ENCODE results near the gene SLC2A13. TPM values are rescaled to one million over a fixed set of nuclear protein-coding genes. Genes with fewer than 3 reads are reported as not detected.

The SLC2A13 gene
- polyA plus RNA-seq, 3 donors = 2.2 to 2.9 (median 2.5) TPM

DNA sequence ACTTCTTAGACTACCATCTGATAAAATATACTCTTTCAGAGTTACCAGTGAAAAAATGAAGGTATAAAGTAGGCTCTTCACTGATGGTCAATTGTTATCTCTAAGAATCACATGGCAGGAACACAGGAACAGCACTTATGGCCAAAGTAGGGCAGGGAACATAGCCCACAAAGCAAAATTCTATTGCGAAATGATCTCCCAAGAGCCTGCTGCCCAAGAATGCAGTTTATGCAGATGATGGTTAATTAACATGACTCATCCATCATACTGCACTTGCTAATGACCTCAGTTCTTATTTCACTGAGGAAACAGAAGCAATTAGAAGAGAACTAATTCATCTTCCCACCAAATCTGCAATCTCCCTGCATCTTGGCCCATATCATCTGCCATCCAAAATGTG, 133.8 kb downstream of the SLC2A13 start:
- peaks cover 8% of the 10 kb centered on the region for H3K4me1 Mint-ChIP-seq
- Histone ChIP-seq H3K79me2 (ENCODE audit: insufficient read depth, low read length) (no peaks in the 10 kb centered on the region), H3K9ac (ENCODE audit: insufficient read depth, low read length, poor library complexity, severe bottlenecking) (no peak overlapping the region), H3K27me3 (ENCODE audit: control insufficient read depth in 2 of 2, insufficient read depth in 2 of 2, low read length in 2 of 2) (no peaks in the 10 kb centered on the region), H3K36me3 (replicated peaks in 1 of 2; ENCODE audit: control insufficient read depth in 1 of 2, insufficient read depth in 2 of 2, low read length in 2 of 2) (no peaks in the 10 kb centered on the region), H3K4me2 (replicated peaks; ENCODE audit: extremely low read depth, low read length, poor library complexity, severe bottlenecking) (no peak overlapping the region), H3K4me3 (replicated peaks in 1 of 3; ENCODE audit: low read depth in 2 of 3, low read length in 3 of 3) (no peak overlapping the region), H2AFZ (ENCODE audit: insufficient read depth, low read depth, low read length, poor library complexity, severe bottlenecking) (no peak overlapping the region), H3K27ac (ENCODE audit: low read depth in 1 of 2, low read length in 2 of 2) (no peak overlapping the region), H4K20me1 (ENCODE audit: insufficient read depth, low read length) (no peaks in the 10 kb centered on the region), H3K4me1 (ENCODE audit: control insufficient read depth in 1 of 2, insufficient read depth in 2 of 2, low read length in 2 of 2) (peaks cover 0 to 4% of the 10 kb centered on the region in 2 donors), H3K9me3 (replicated peaks in 1 of 2; ENCODE audit: control insufficient read depth in 1 of 2, insufficient read depth in 1 of 2, low read length in 2 of 2) (no peaks in the 10 kb centered on the region)
- DNase-seq = no peak
- no peak overlapping the region for H3K27ac Mint-ChIP-seq
- no CpG with 5 or more reads among the region's 1 CpG for WGBS (ENCODE audit: insufficient coverage)
- TF ChIP-seq, protein P1, sequence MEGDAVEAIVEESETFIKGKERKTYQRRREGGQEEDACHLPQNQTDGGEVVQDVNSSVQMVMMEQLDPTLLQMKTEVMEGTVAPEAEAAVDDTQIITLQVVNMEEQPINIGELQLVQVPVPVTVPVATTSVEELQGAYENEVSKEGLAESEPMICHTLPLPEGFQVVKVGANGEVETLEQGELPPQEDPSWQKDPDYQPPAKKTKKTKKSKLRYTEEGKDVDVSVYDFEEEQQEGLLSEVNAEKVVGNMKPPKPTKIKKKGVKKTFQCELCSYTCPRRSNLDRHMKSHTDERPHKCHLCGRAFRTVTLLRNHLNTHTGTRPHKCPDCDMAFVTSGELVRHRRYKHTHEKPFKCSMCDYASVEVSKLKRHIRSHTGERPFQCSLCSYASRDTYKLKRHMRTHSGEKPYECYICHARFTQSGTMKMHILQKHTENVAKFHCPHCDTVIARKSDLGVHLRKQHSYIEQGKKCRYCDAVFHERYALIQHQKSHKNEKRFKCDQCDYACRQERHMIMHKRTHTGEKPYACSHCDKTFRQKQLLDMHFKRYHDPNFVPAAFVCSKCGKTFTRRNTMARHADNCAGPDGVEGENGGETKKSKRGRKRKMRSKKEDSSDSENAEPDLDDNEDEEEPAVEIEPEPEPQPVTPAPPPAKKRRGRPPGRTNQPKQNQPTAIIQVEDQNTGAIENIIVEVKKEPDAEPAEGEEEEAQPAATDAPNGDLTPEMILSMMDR (IDR thresholded peaks at IDR 0.05) = no peak
- H3K27me3 Mint-ChIP-seq (ENCODE audit: low read depth in 3 of 3) = no peaks in the 10 kb centered on the region
- H3K36me3 Mint-ChIP-seq = no peaks in the 10 kb centered on the region
- no peak overlapping the region for H3K4me3 Mint-ChIP-seq
- intact Hi-C loops (cut with micrococcal nuclease) = no loop called here
- peaks cover 0 to 10% (median 4%) of the 10 kb centered on the region in 7 donors for H3K9me3 Mint-ChIP-seq

DNA sequence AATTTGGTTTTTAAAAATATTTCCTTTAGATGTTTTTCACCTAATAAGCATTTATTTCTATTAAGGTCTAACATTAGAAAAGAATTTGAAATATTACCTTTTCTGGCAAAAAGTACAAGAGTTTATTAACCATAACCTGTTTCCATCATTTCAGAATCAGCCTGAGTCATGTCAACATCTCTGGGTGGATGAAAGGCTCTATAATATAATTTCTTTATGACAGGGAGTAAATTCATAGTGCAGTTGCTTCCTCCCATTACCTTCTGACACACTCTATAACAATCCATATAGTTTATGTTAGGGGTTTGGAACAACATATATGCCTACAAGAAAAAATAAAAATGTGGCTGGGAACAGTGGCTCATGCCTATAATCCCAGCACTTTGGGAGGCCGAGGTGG, 134.5 kb downstream of the SLC2A13 start:
- H3K79me2 ChIP-seq (ENCODE audit: insufficient read depth, low read length) = no peaks in the 10 kb centered on the region
- Mint-ChIP-seq H3K9me3 (peaks cover 0 to 10% (median 4%) of the 10 kb centered on the region in 7 donors), H3K27ac (peak overlapping the region in 1 of 7 donors; percentile 6), H3K4me3 (no peak overlapping the region), H3K36me3 (no peaks in the 10 kb centered on the region), H3K27me3 (ENCODE audit: low read depth in 3 of 3) (no peaks in the 10 kb centered on the region), H3K4me1 (peaks cover 8% of the 10 kb centered on the region)
- no peak overlapping the region for H3K4me3 ChIP-seq (replicated peaks in 1 of 3; ENCODE audit: low read depth in 2 of 3, low read length in 3 of 3)
- DNase-seq = no peak
- no peaks in the 10 kb centered on the region for H3K36me3 ChIP-seq (replicated peaks in 1 of 2; ENCODE audit: control insufficient read depth in 1 of 2, insufficient read depth in 2 of 2, low read length in 2 of 2)
- no peak overlapping the region for H2AFZ ChIP-seq (ENCODE audit: insufficient read depth, low read depth, low read length, poor library complexity, severe bottlenecking)
- intact Hi-C loops (cut with micrococcal nuclease) = no loop called here
- TF ChIP-seq, protein P1 (IDR thresholded peaks at IDR 0.05) = no peak
- no peak overlapping the region for H3K9ac ChIP-seq (ENCODE audit: insufficient read depth, low read length, poor library complexity, severe bottlenecking)
- WGBS (ENCODE audit: insufficient coverage) = no CpG with 5 or more reads among the region's 1 CpG
- no peaks in the 10 kb centered on the region for H4K20me1 ChIP-seq (ENCODE audit: insufficient read depth, low read length)
- no peaks in the 10 kb centered on the region for H3K27me3 ChIP-seq (ENCODE audit: control insufficient read depth in 2 of 2, insufficient read depth in 2 of 2, low read length in 2 of 2)
- no peak overlapping the region for H3K4me2 ChIP-seq (replicated peaks; ENCODE audit: extremely low read depth, low read length, poor library complexity, severe bottlenecking)
- H3K27ac ChIP-seq (ENCODE audit: low read depth in 1 of 2, low read length in 2 of 2) = no peak overlapping the region
- no peaks in the 10 kb centered on the region for H3K9me3 ChIP-seq (replicated peaks in 1 of 2; ENCODE audit: control insufficient read depth in 1 of 2, insufficient read depth in 1 of 2, low read length in 2 of 2)
- peaks cover 0 to 4% of the 10 kb centered on the region in 2 donors for H3K4me1 ChIP-seq (ENCODE audit: control insufficient read depth in 1 of 2, insufficient read depth in 2 of 2, low read length in 2 of 2)
